Natural killer cell (primary cell): ENCODE results near the gene ANXA2R. TPM values are rescaled to one million over a fixed set of nuclear protein-coding genes. Genes with fewer than 3 reads are reported as not detected.

Experiments
- ATAC-seq, 3 donors: fragments of 150-1000 bp in 2 of 3; fragments of 200-7000 bp in 1 of 3; cut with Tn5 transposase; 1 replicate in 1 of 3; 2 replicates in 2 of 3; pipeline ENCODE4 v1.10.0; 2021; ENCODE audit warnings: mild to moderate bottlenecking in 2 of 3, moderate library complexity in 2 of 3
- DNase-seq, 2 donors: peaks; one replicate each; pipeline versions ENCODE4 v3.0.0 to v3.0.0-alpha.2; 2013 to 2021; ENCODE audit warnings: mixed read lengths in 1 of 2
- H3K27ac ChIP-seq: one replicate; pipeline ENCODE4 v1.5.1; 2013; ENCODE audit warnings: mild to moderate bottlenecking, low read length
- H3K27me3 ChIP-seq: one replicate; pipeline ENCODE4 v1.6.1; 2013; ENCODE audit warnings: low read length; ENCODE audit not compliant: control insufficient read depth, insufficient read depth
- H3K36me3 ChIP-seq: one replicate; pipeline ENCODE4 v1.6.1; 2013; ENCODE audit warnings: low read length; ENCODE audit not compliant: control insufficient read depth, insufficient read depth
- H3K4me1 ChIP-seq: one replicate; pipeline ENCODE4 v1.6.1; 2013; ENCODE audit warnings: low read length; ENCODE audit not compliant: control insufficient read depth, insufficient read depth
- H3K4me3 ChIP-seq: one replicate; pipeline ENCODE4 v1.5.1; 2013; ENCODE audit warnings: low read length
- H3K9me3 ChIP-seq: one replicate; pipeline ENCODE4 v1.6.1; 2013; ENCODE audit warnings: low read length; ENCODE audit not compliant: control insufficient read depth, insufficient read depth
- H3K27ac Mint-ChIP-seq, 2 donors: one replicate each; pipeline ENCODE4 v1.8.0; 2022; ENCODE audit warnings: mild to moderate bottlenecking in 2 of 2, mixed read lengths in 2 of 2, moderate library complexity in 1 of 2
- H3K27me3 Mint-ChIP-seq, 2 donors: one replicate each; pipeline ENCODE4 v1.8.0; 2022; ENCODE audit warnings: low read depth in 2 of 2, mixed read lengths in 2 of 2
- H3K36me3 Mint-ChIP-seq: one replicate; pipeline ENCODE4 v1.8.0; 2022; ENCODE audit warnings: mixed read lengths
- H3K4me1 Mint-ChIP-seq, 2 donors: one replicate each; pipeline ENCODE4 v1.8.0; 2022; ENCODE audit warnings: mixed read lengths in 2 of 2
- H3K4me3 Mint-ChIP-seq: one replicate; pipeline ENCODE4 v1.8.0; 2022; ENCODE audit warnings: mild to moderate bottlenecking, moderate library complexity, mixed read lengths
- H3K9me3 Mint-ChIP-seq, 2 donors: one replicate each; pipeline ENCODE4 v1.8.0; 2022; ENCODE audit warnings: mixed read lengths in 2 of 2
- CTCF ChIP-seq: fragments of 200-600 bp; IDR thresholded peaks from one replicate; pipeline ENCODE4 v1.8.0; 2022; ENCODE audit warnings: antibody characterized with exemption
- WGBS: methylation state at CpG from one replicate; pipeline ENCODE4 v1.1.7; 2013; ENCODE audit warnings: missing lambda C conversion rate; ENCODE audit not compliant: insufficient coverage; 5-methylcytosine and 5-hydroxymethylcytosine counted together
- intact Hi-C: fragments of 100-400 bp; cut with micrococcal nuclease; formaldehyde crosslinking; loops from one replicate; pipeline ENCODE4 v1.14.2; 2022
- total RNA-seq, 4 donors: library from RNA; stranded (reverse); fragments of 120-200 nt in 1 of 4; gene quantifications; one replicate each; pipeline versions ENCODE4 v1.2.3 to v1.2.4, GENCODE V29; 2013 to 2022

Gene ANXA2R
- total RNA-seq, 3 donors from 2014 or later (not counting 1 experiment from before 2014, with no cell fraction given): 34.3 to 55.2 (median 38.0) TPM

GRCh38 chr5:43036409-43036808, 3.7 kb downstream of the ANXA2R start:
- DNase-seq (no peak), ATAC-seq (no peak)
- H3K9me3 Mint-ChIP-seq: no peaks in the 10 kb centered on the region
- no peaks in the 10 kb centered on the region for H3K36me3 Mint-ChIP-seq
- peaks cover 54 to 69% of the 10 kb centered on the region in 2 donors for H3K4me1 Mint-ChIP-seq
- peak overlapping the region; percentile 93 for H3K4me3 Mint-ChIP-seq
- Histone ChIP-seq H3K4me3 (no peak overlapping the region), H3K4me1 (peaks cover 43% of the 10 kb centered on the region), H3K27ac (peak overlapping the region; percentile 98), H3K9me3 (no peaks in the 10 kb centered on the region), H3K27me3 (no peaks in the 10 kb centered on the region), H3K36me3 (no peaks in the 10 kb centered on the region)
- intact Hi-C loops: no loop called here
- TF ChIP-seq CTCF: no peak
- WGBS: 44% methylated on average over 1 of the region's 1 CpG
- no peaks in the 10 kb centered on the region for H3K27me3 Mint-ChIP-seq
- peak overlapping the region; percentile 92 to 96 for H3K27ac Mint-ChIP-seq

- Mint-ChIP-seq H3K36me3 (no peaks in the 10 kb centered on the region), H3K4me3 (no peak overlapping the region), H3K9me3 (no peaks in the 10 kb centered on the region), H3K27me3 (no peaks in the 10 kb centered on the region), H3K27ac (peak overlapping the region; percentile 39 to 92), H3K4me1 (peaks cover 36 to 62% of the 10 kb centered on the region in 2 donors)
- intact Hi-C loops: no loop called here
- Histone ChIP-seq H3K27me3 (no peaks in the 10 kb centered on the region), H3K27ac (no peak overlapping the region), H3K4me1 (peaks cover 37% of the 10 kb centered on the region), H3K36me3 (no peaks in the 10 kb centered on the region), H3K4me3 (no peak overlapping the region), H3K9me3 (no peaks in the 10 kb centered on the region)
- WGBS: 59% methylated on average over 5 of the region's 5 CpGs
- ATAC-seq (no peak), DNase-seq (peak in 1 of 2 donors; percentile 49)
- TF ChIP-seq CTCF: no peak
Observed at GRCh38 chr5:43034591-43034968, 5.5 kb downstream of the ANXA2R start.

GRCh38 chr5:43033841-43034590, 6.1 kb downstream of the ANXA2R start:
- no peaks in the 10 kb centered on the region for H3K9me3 ChIP-seq
- WGBS: 94% methylated on average over 41 of the region's 41 CpGs
- no peaks in the 10 kb centered on the region for H3K9me3 Mint-ChIP-seq
- DNase-seq: no peak
- TF ChIP-seq CTCF: no peak
- no peak overlapping the region for H3K4me3 Mint-ChIP-seq
- no peaks in the 10 kb centered on the region for H3K36me3 Mint-ChIP-seq
- H3K27me3 Mint-ChIP-seq: no peaks in the 10 kb centered on the region
- H3K36me3 ChIP-seq: no peaks in the 10 kb centered on the region
- H3K27ac ChIP-seq: no peak overlapping the region
- H3K4me1 ChIP-seq: peaks cover 35% of the 10 kb centered on the region
- no peak overlapping the region for H3K4me3 ChIP-seq
- no peaks in the 10 kb centered on the region for H3K27me3 ChIP-seq
- intact Hi-C loops: no loop called here
- peaks cover 32 to 58% of the 10 kb centered on the region in 2 donors for H3K4me1 Mint-ChIP-seq
- H3K27ac Mint-ChIP-seq: peak overlapping the region; percentile 39 to 92
- ATAC-seq: no peak
